Activated CD4-positive, alpha-beta memory T cell treated with anti-CD3 and anti-CD28 coated beads for 36 hours (primary cell): ENCODE data around the gene MROH7. TPM values are rescaled to one million over a fixed set of nuclear protein-coding genes. Genes with fewer than 3 reads are reported as not detected.

Experiments
- CTCF ChIA-PET: fragments of 350-600 bp; sonication (Branson Sonifier 250); formaldehyde crosslinking; loops from one replicate; lab custom pipeline; 2021; ENCODE audit warnings: antibody characterized with exemption, inconsistent platforms; lab: Charles Lee
- POLR2A ChIA-PET: fragments of 350-600 bp; sonication (Branson Sonifier 250); formaldehyde crosslinking; loops from one replicate; lab custom pipeline; 2021; ENCODE audit warnings: antibody characterized with exemption; lab: Charles Lee
- DNase-seq: peaks from one replicate; pipeline ENCODE4 v3.0.0-alpha.2; 2020
- H3K27ac Mint-ChIP-seq: one replicate; pipeline ENCODE4 v1.8.0; 2021; ENCODE audit warnings: mixed read lengths
- H3K27me3 Mint-ChIP-seq: one replicate; pipeline ENCODE4 v1.8.0; 2021; ENCODE audit warnings: mixed read lengths
- H3K36me3 Mint-ChIP-seq: one replicate; pipeline ENCODE4 v1.8.0; 2021; ENCODE audit warnings: mixed read lengths
- H3K4me1 Mint-ChIP-seq: one replicate; pipeline ENCODE4 v1.8.0; 2021; ENCODE audit warnings: low read depth, mixed read lengths
- H3K4me3 Mint-ChIP-seq: one replicate; pipeline ENCODE4 v1.8.0; 2021; ENCODE audit warnings: mild to moderate bottlenecking, mixed read lengths
- H3K9me3 Mint-ChIP-seq: one replicate; pipeline ENCODE4 v1.8.0; 2021; ENCODE audit warnings: mixed read lengths
- intact Hi-C: fragments of 100-400 bp; cut with micrococcal nuclease; formaldehyde crosslinking; loops from one replicate; pipeline ENCODE4 v1.15.1; 2023
- total RNA-seq, 2 experiments: library from RNA; stranded (reverse); gene quantifications; one replicate each; pipeline ENCODE4 v1.2.3, GENCODE V29; 2021

MROH7 gene
- total RNA-seq, 2 experiments from 2014 or later: 0.05 TPM; not detected in 1

GRCh38 chr1:54604051-54604450 is 37.5 kb upstream of the MROH7 start:
- DNase-seq: no peak
- ChIA-PET CTCF (no interaction called here), POLR2A (no interaction called here)
- Mint-ChIP-seq H3K27ac (no peak overlapping the region), H3K27me3 (no peaks in the 10 kb centered on the region), H3K4me3 (no peak overlapping the region), H3K4me1 (peaks cover 12% of the 10 kb centered on the region), H3K36me3 (no peaks in the 10 kb centered on the region), H3K9me3 (no peaks in the 10 kb centered on the region)
- intact Hi-C loops: no loop called here

- no peaks in the 10 kb centered on the region for H3K36me3 Mint-ChIP-seq
- peak; percentile 50 for DNase-seq
- H3K27ac Mint-ChIP-seq: no peak overlapping the region
- intact Hi-C loops: no loop called here
- H3K4me1 Mint-ChIP-seq: peaks cover 12% of the 10 kb centered on the region
- no peak overlapping the region for H3K4me3 Mint-ChIP-seq
- no peaks in the 10 kb centered on the region for H3K9me3 Mint-ChIP-seq
- H3K27me3 Mint-ChIP-seq: no peaks in the 10 kb centered on the region
- POLR2A ChIA-PET: no interaction called here
- CTCF ChIA-PET: no interaction called here
Observed at GRCh38 chr1:54604572-54605370, 36.8 kb upstream of the MROH7 start.

GRCh38 chr1:54606096-54606989 is 35.2 kb upstream of the MROH7 start:
- H3K4me1 Mint-ChIP-seq: peaks cover 12% of the 10 kb centered on the region
- no peaks in the 10 kb centered on the region for H3K9me3 Mint-ChIP-seq
- intact Hi-C loops: no loop called here
- H3K27ac Mint-ChIP-seq: no peak overlapping the region
- H3K36me3 Mint-ChIP-seq: no peaks in the 10 kb centered on the region
- no peak overlapping the region for H3K4me3 Mint-ChIP-seq
- ChIA-PET POLR2A (no interaction called here), CTCF (no interaction called here)
- H3K27me3 Mint-ChIP-seq: no peaks in the 10 kb centered on the region
- no peak for DNase-seq

- Mint-ChIP-seq H3K36me3 (no peaks in the 10 kb centered on the region), H3K4me3 (no peak overlapping the region), H3K4me1 (peaks cover 12% of the 10 kb centered on the region), H3K27ac (no peak overlapping the region), H3K9me3 (no peaks in the 10 kb centered on the region), H3K27me3 (no peaks in the 10 kb centered on the region)
- no peak for DNase-seq
- ChIA-PET POLR2A (no interaction called here), CTCF (no interaction called here)
- intact Hi-C loops: no loop called here
Observed at GRCh38 chr1:54606990-54607325, 34.6 kb upstream of the MROH7 start.

- H3K36me3 Mint-ChIP-seq: no peaks in the 10 kb centered on the region
- intact Hi-C loops: no loop called here
- no peaks in the 10 kb centered on the region for H3K9me3 Mint-ChIP-seq
- no peak overlapping the region for H3K27ac Mint-ChIP-seq
- H3K4me1 Mint-ChIP-seq: peaks cover 12% of the 10 kb centered on the region
- POLR2A ChIA-PET: no interaction called here
- CTCF ChIA-PET: no interaction called here
- DNase-seq: no peak
- H3K4me3 Mint-ChIP-seq: no peak overlapping the region
- H3K27me3 Mint-ChIP-seq: no peaks in the 10 kb centered on the region
Observed at GRCh38 chr1:54607821-54608565, 33.6 kb upstream of the MROH7 start.

GRCh38 chr1:54608566-54609230 is 32.9 kb upstream of the MROH7 start:
- DNase-seq: no peak
- Mint-ChIP-seq H3K27me3 (no peaks in the 10 kb centered on the region), H3K27ac (no peak overlapping the region), H3K4me1 (peaks cover 12% of the 10 kb centered on the region), H3K4me3 (no peak overlapping the region), H3K36me3 (no peaks in the 10 kb centered on the region), H3K9me3 (no peaks in the 10 kb centered on the region)
- intact Hi-C loops: no loop called here
- ChIA-PET POLR2A (no interaction called here), CTCF (no interaction called here)

GRCh38 chr1:54609301-54609921 is 32.2 kb upstream of the MROH7 start:
- Mint-ChIP-seq H3K4me3 (no peak overlapping the region), H3K9me3 (no peaks in the 10 kb centered on the region), H3K27ac (no peak overlapping the region), H3K36me3 (no peaks in the 10 kb centered on the region), H3K27me3 (no peaks in the 10 kb centered on the region), H3K4me1 (peaks cover 8% of the 10 kb centered on the region)
- intact Hi-C loops: no loop called here
- ChIA-PET CTCF (no interaction called here), POLR2A (no interaction called here)
- DNase-seq: no peak

- intact Hi-C loops: no loop called here
- POLR2A ChIA-PET: no interaction called here
- no peaks in the 10 kb centered on the region for H3K9me3 Mint-ChIP-seq
- no peaks in the 10 kb centered on the region for H3K27me3 Mint-ChIP-seq
- no peak overlapping the region for H3K4me3 Mint-ChIP-seq
- DNase-seq: no peak
- CTCF ChIA-PET: interaction anchor here (1.0 kb wide), 1 partner anchor 55 kb away, joined by 3 read pairs; no protein-coding TSS in a partner anchor
- H3K4me1 Mint-ChIP-seq: peaks cover 2% of the 10 kb centered on the region
- H3K36me3 Mint-ChIP-seq: no peaks in the 10 kb centered on the region
- no peak overlapping the region for H3K27ac Mint-ChIP-seq
Observed at GRCh38 chr1:54610048-54610447, 31.5 kb upstream of the MROH7 start.

GRCh38 chr1:54610601-54611580 is 30.7 kb upstream of the MROH7 start:
- intact Hi-C loops: no loop called here
- no peak for DNase-seq
- Mint-ChIP-seq H3K4me3 (no peak overlapping the region), H3K9me3 (no peaks in the 10 kb centered on the region), H3K36me3 (no peaks in the 10 kb centered on the region), H3K27me3 (no peaks in the 10 kb centered on the region), H3K27ac (no peak overlapping the region), H3K4me1 (no peaks in the 10 kb centered on the region)
- CTCF ChIA-PET: interaction anchor here (1.0 kb wide), 1 partner anchor 54 kb away, joined by 3 read pairs; no protein-coding TSS in a partner anchor
- POLR2A ChIA-PET: no interaction called here

- no peak overlapping the region for H3K4me3 Mint-ChIP-seq
- H3K36me3 Mint-ChIP-seq: no peaks in the 10 kb centered on the region
- H3K9me3 Mint-ChIP-seq: no peaks in the 10 kb centered on the region
- intact Hi-C loops: no loop called here
- CTCF ChIA-PET: interaction anchor here (1.0 kb wide), 1 partner anchor 188 kb away, joined by 3 read pairs; no protein-coding TSS in a partner anchor
- no peak overlapping the region for H3K27ac Mint-ChIP-seq
- no peak for DNase-seq
- no peaks in the 10 kb centered on the region for H3K4me1 Mint-ChIP-seq
- H3K27me3 Mint-ChIP-seq: no peaks in the 10 kb centered on the region
- POLR2A ChIA-PET: no interaction called here
Observed at GRCh38 chr1:54611621-54612020, 30.0 kb upstream of the MROH7 start.
